Gastrocnemius medialis (tissue), 4 donors: ENCODE measurements around the gene OR10H4.

Experiments
- CTCF ChIP-seq, 5 experiments: fragments of 450-650 bp in 3 of 5; fragments of 200-600 bp in 2 of 5; sonication (generic) in 2 of 5; IDR thresholded peaks in 4 of 5; conservative IDR thresholded peaks in 1 of 5; 1 replicate in 4 of 5; 2 replicates in 1 of 5; pipeline ENCODE4 v1.5.1; 2016 to 2019; ENCODE audit warnings: antibody characterized with exemption in 5 of 5, mild to moderate bottlenecking in 3 of 5, moderate library complexity in 3 of 5
- POLR2A ChIP-seq, 2 donors: fragments of 450-650 bp; IDR thresholded peaks; one replicate each; pipeline ENCODE4 v1.6.1; 2017; ENCODE audit warnings: antibody characterized with exemption in 2 of 2, mild to moderate bottlenecking in 2 of 2, moderate library complexity in 2 of 2

GRCh38 chr19:15979293-15979692 is 30.5 kb downstream of the OR10H4 start:
- no peak for TF ChIP-seq CTCF (IDR thresholded peaks at IDR 0.05 in 4 of 5, conservative IDR thresholded peaks at IDR 0.05 in 1 of 5)
- TF ChIP-seq POLR2A (IDR thresholded peaks at IDR 0.05) = no peak
